ENCODE measurements around the gene PLEKHA1. TPM values are rescaled to one million over a fixed set of nuclear protein-coding genes. Genes with fewer than 3 reads are reported as not detected.

PLEKHA1 gene
- total and polyA plus RNA-seq, 2 donors (not counting 3 experiments of a cell fraction or from before 2014, with no cell fraction given): 21.6 to 58.8 TPM

- CTCF ChIA-PET: interaction anchor here (0.9 to 1.9 kb wide), 5 partner anchors 12 to 168 kb away, joined by 3 to 12 read pairs (median 4); partner anchors contain the start of gene ARMS2
- H3K9me3 ChIP-seq (replicated peaks; ENCODE audit: control insufficient read depth, insufficient read depth, low read length): no peaks in the 10 kb centered on the region
- H3K4me1 ChIP-seq (ENCODE audit: control insufficient read depth, extremely low read depth, insufficient read depth, low read length): peaks cover 21% of the 10 kb centered on the region
- H4K20me1 ChIP-seq (replicated peaks; ENCODE audit: control insufficient read depth, extremely low read depth, insufficient read depth, low read length): no peaks in the 10 kb centered on the region
- dilution Hi-C loops (cut with MboI; ENCODE audit: extremely low pct_ligation_motif_present, low sequenced_read_pairs) (no loop called here), intact Hi-C loops (cut with micrococcal nuclease) (loop anchor here (10.0 kb wide), 1 partner anchor 1948 kb away; the partner anchor contains the start of gene OAT)
- H3K27ac ChIP-seq (ENCODE audit: insufficient read depth, low read depth, low read length): no peak overlapping the region
- no peaks in the 10 kb centered on the region for H3K36me3 ChIP-seq (ENCODE audit: control insufficient read depth in 2 of 2, extremely low read depth in 1 of 2, insufficient read depth in 2 of 2, low read length in 2 of 2)
- BruUV-seq (replicated peaks): no TSS peak
- peaks cover 20% of the 10 kb centered on the region for H3K79me2 ChIP-seq (ENCODE audit: control insufficient read depth, insufficient read depth, low read length)
- TF ChIP-seq MYC (IDR thresholded peaks at IDR 0.05; ENCODE audit: low read depth, low read length) (no peak), FOS (IDR thresholded peaks at IDR 0.05; ENCODE audit: borderline replicate concordance, insufficient read depth, low read length) (no peak), EZH2 (IDR thresholded peaks at IDR 0.05; ENCODE audit: borderline replicate concordance, low read depth, low read length, severe bottlenecking) (no peak), JUN (IDR thresholded peaks at IDR 0.05; ENCODE audit: borderline replicate concordance, insufficient read depth, insufficient read length, low read depth) (no peak), POLR2AphosphoS5 (IDR thresholded peaks at IDR 0.05; ENCODE audit: insufficient read depth, low read depth, low read length) (no peak), POLR2A (IDR thresholded peaks at IDR 0.05; ENCODE audit: low read depth, low read length) (no peak), MAX (IDR thresholded peaks at IDR 0.05; ENCODE audit: insufficient read depth, insufficient read length) (no peak), GATA2 (IDR thresholded peaks at IDR 0.05; ENCODE audit: insufficient read depth, insufficient read length, low read depth, low read length) (no peak)
- TF ChIP-seq, protein P1, sequence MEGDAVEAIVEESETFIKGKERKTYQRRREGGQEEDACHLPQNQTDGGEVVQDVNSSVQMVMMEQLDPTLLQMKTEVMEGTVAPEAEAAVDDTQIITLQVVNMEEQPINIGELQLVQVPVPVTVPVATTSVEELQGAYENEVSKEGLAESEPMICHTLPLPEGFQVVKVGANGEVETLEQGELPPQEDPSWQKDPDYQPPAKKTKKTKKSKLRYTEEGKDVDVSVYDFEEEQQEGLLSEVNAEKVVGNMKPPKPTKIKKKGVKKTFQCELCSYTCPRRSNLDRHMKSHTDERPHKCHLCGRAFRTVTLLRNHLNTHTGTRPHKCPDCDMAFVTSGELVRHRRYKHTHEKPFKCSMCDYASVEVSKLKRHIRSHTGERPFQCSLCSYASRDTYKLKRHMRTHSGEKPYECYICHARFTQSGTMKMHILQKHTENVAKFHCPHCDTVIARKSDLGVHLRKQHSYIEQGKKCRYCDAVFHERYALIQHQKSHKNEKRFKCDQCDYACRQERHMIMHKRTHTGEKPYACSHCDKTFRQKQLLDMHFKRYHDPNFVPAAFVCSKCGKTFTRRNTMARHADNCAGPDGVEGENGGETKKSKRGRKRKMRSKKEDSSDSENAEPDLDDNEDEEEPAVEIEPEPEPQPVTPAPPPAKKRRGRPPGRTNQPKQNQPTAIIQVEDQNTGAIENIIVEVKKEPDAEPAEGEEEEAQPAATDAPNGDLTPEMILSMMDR (IDR thresholded peaks at IDR 0.05; ENCODE audit: extremely low read depth in 1 of 2, insufficient read depth in 1 of 2, low read depth in 1 of 2, low read length in 2 of 2): no peak
- FAIRE-seq (peak; percentile 8), DNase-seq (ENCODE audit: low read depth, low spot score) (no peak)
- POLR2A ChIA-PET: no interaction called here
- H2AFZ ChIP-seq (ENCODE audit: low read depth, low read length): no peak overlapping the region
- no peaks in the 10 kb centered on the region for H3K27me3 ChIP-seq (ENCODE audit: control insufficient read depth in 2 of 2, insufficient read depth in 2 of 2, low read length in 2 of 2)
- H3K9ac ChIP-seq (replicated peaks; ENCODE audit: extremely low read depth, insufficient read depth, low read length): no peak overlapping the region
- no peak overlapping the region for H3K4me2 ChIP-seq (ENCODE audit: insufficient read depth, low read length)
- no peak overlapping the region for H3K4me3 ChIP-seq (replicated peaks in 1 of 3; ENCODE audit: insufficient read depth in 1 of 3, low read depth in 1 of 3, low read length in 3 of 3)
- H3K9me1 ChIP-seq (replicated peaks; ENCODE audit: control insufficient read depth, extremely low read depth, insufficient read depth, low read length): no peaks in the 10 kb centered on the region
Measured at GRCh38 chr10:122466951-122467381, 92.5 kb downstream of the PLEKHA1 start.
